HS-5 (cell line): Measurements from ENCODE around the gene DNAI2.
"Not testable (repeated sequence)": the region's sequence is repeated elsewhere in the genome, so short reads cannot be mapped to it uniquely, and the experiment has no call there.

Experiments used
- DNase-seq: peaks from one replicate; pipeline ENCODE4 v3.0.0-alpha.2; 2012; ENCODE audit warnings: low read depth

DNAI2 gene

GRCh38 chr17:74244548-74244947 is 29.5 kb upstream of the DNAI2 start:
- DNase-seq = no peak

DNA sequence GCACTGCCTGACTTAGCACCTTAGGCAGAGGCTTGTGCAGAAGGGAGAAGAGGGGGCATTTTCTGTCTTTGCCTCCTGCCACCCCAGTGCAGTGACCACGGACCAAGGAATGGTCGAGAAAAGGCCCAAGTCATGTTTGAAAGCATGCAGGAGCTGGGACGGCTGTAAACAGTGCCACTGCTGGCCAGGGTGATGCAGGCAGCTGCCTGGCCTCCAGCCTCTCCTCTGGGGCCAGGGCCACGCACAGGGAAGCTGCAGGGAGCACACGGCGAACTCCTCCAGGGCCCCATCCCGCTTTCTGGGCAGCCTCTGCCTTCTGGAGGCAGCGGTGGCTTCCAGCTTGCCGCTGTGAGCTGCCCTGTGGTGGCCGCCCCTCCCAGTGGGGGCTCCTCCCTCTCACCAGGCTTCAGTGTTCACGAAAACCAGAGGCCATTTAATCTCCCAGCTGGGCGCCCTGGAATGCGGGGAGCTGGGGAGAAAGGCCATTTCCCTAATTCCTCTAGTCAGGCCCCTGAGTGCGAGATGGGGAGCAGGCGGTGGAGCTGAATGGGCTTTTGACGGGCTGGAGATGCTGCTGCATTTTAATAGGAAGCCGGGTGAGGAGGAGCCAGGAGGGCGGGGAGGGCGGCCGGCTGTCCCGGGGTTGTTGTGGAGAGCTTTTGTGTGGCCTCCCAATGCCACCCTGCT is 28.7 kb upstream of the DNAI2 start:
- no peak for DNase-seq

DNA sequence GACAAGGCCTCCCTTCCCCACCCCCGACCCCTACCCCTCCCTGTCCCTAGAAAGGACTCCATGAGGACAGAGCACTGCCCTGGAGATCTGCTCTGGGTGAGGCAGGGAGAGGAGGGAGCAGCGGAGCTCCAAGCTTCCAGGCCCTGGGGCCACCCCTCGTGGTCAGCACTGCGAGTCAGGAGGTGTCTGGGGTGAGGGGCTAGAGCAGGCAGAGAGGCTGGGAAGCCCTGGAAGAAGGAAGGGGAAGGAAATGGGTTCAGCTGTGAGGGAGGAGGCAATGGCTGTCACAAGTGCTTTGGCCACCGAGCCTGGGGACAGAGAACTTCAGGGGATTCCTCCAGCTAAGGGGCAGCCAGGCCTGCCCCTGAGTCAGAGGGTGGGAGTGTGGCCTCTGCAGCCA is 28.2 kb upstream of the DNAI2 start:
- DNase-seq = no peak

- no peak for DNase-seq
These were observed 24.3 kb upstream of the DNAI2 start for GRCh38 chr17:74249590-74250270.

GRCh38 chr17:74250324-74250995 is 23.6 kb upstream of the DNAI2 start:
- no peak for DNase-seq

DNA sequence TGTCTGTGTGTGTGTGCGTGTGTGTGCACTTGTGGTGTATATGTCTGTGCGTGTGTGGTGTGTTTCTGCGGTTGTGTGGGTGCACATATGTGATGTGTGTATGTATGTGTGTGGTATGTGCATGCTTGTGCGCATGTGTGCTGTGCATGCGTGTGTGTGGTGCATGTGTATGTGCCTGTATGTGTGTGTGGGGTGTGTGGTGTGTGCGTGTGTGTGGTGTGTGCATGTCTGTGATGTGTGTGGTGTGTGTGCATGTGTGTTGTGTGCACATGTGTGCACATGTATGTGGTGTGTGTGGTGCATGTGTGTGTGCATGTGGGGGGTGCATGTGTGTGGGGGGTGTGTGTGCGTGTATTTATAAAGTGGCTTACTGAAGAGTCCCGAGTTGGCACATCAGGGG is 23.0 kb upstream of the DNAI2 start:
- DNase-seq = no peak

GRCh38 chr17:74251569-74251968 is 22.5 kb upstream of the DNAI2 start:
- no peak for DNase-seq

- no peak for DNase-seq
These were observed 21.8 kb upstream of the DNAI2 start for GRCh38 chr17:74252211-74252610.

- no peak for DNase-seq
These were observed 21.0 kb upstream of the DNAI2 start for GRCh38 chr17:74253036-74253435.

DNA sequence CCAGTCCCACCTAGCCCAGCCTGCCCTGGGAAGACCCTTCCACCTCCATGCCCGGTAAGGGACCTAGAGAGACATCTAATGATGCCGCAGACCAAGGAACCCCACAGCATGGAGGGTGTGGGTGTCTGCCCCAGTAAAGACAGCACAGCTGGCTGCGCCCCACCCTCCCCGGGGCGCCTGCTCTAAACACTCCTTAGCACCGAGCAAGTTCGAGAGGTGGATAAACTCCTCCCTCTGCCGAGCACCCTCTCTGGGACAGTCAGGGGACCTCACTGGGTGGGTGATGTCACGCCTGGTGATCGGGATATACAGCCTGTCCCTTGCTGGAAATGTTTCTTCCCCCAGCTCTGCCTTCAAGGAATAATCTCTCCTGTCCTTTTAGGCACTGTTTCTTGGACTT is 16.7 kb upstream of the DNAI2 start:
- DNase-seq = no peak

DNA sequence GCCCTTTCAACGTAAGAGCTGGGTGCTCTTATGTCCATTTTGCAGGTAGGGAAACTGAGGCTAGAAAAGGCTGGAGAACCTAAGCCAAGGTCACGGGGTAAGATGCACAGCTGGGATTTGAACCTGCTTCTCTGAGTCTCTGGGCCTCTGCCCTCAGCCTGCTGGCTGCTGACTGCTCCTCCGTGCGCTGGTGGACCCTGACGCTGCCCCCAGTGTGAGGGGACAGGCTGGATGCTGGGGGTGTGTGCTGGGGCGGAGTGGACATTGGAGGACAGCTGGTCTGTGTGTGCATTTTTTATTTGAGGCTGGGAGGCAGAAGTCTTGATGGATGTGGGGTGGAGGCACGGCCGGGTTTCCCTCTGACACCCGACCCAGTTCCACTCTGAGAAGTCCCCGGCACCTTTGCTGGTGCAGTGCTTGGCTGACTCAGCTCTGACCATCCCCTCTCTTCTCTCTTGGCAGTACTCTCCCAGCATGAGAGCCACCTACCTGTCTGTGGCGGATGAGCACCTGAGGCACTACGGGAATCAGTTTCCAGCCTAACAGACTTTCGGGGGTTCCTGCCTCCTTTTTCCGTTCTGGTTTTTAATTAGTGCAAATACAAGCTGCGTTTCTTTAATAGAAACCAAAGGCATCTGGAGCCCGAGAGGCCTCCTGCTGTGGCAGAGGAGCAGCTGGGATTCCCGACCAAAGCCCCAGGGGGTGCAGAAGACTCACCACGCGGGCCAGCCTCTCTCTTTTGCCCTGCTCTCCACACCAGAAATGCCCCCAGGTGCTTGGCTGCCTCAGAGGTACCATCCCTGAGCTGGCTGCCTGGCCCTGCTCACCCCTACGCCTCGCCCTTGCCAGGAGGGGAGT is 14.1 kb upstream of the DNAI2 start:
- no peak for DNase-seq

GRCh38 chr17:74260525-74260850 is 13.5 kb upstream of the DNAI2 start:
- DNase-seq = no peak

- no peak for DNase-seq
These were observed 11.4 kb upstream of the DNAI2 start for GRCh38 chr17:74262601-74263000.

DNA sequence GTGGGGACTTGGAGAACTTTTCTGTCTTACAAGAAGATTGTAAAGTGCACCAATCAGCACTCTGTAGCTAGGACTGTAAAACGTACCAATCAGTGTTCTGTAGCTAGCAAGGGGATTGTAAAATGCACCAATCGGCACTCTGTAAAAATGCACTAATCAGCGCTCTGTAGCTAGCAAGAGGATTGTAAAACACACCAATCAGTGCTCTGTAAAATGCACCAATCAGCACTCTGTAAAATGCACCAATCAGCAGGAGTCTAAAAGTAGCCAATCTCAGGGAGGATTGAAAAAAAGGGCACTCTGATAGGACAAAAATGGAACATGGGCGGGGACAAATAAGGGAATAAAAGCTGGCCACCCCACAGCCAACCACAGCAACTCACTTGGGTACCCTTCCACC is 7.0 kb upstream of the DNAI2 start:
- not testable (repeated sequence) for DNase-seq

- no peak for DNase-seq
These were observed 6.5 kb upstream of the DNAI2 start for GRCh38 chr17:74267579-74267978.

GRCh38 chr17:74267987-74268499 is 6.0 kb upstream of the DNAI2 start:
- no peak for DNase-seq

DNA sequence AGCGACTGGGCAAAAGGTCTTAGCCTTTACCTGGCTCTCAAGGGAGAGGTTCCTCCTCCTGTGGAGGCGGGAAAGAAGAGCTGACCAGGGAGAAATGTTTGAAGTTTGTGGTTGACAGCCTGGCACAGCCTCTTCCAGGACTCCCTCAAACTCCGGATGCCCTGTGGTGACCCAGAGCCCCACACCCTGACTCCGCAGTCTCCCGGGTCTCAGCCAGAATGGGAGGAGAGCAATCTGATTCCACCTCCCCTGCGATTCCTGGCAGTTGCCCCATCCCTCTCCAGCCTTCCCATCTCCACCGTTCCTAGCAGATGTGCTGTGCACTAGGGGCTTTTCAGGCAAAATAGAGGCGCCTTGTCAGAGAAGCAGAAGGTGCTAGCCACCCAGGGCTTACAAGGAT is 5.5 kb upstream of the DNAI2 start:
- DNase-seq = no peak

DNA sequence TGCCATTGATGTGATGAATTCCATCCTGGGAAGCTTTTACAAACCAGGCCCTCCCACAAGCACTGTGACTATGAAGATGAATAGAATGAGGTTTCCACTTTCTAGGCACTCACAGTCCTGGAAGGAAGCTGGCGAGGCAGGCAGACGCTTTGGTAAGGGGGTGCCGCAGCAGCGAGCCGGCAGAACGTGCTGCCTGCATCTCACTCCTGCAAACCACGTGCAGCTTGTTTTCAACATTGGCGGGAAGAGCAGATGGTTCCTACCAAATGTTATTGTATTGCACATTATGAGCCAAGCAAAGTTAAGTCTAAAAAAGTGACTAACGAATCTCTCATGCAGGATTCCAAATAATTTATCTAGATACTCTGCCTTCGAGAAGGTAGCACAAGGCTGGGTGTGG is 3.7 kb upstream of the DNAI2 start:
- no peak for DNase-seq

- DNase-seq = no peak
These were observed 2.8 kb upstream of the DNAI2 start for GRCh38 chr17:74271281-74271680.

DNA sequence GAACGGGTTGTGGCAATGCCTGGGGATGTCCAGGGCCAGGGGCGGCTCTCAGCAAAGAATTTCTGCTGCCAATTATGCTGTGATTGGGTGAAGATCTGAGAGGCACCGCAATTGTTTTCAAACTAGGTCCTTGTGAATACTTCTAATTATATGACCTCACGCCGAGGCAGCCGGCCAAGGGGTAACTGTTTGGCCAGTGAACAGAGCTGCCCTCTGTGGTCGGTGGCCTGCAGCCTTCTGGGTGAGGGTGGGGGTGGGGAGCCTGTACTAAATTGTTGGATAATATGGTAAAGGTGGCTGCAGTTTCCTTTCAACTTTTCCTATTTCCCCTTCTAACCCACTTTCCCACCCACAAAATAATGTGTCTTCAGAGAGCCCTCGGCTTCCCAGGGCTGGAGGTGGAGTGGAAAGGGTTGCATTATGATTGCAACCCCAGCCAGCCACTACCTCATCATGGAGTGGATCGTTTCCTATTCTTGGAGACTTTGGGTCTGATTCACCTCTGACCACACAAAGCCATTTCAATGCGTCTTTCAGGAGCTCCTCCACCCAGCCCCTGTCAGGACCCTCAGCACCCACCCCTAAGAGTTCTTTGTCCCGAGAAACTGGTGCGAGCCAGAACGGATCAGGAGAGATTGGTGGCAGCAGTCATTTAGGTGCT is 2.0 kb upstream of the DNAI2 start:
- DNase-seq = no peak

GRCh38 chr17:74272731-74273201 is 1.3 kb upstream of the DNAI2 start:
- DNase-seq = no peak
